8988T (cell line): ENCODE measurements around the gene WNT1.

Source experiments
- DNase-seq: peaks from one replicate; pipeline ENCODE4 v3.0.0; 2011

Gene WNT1

GRCh38 chr12:48965298-48965838 lies 12.8 kb upstream of the WNT1 start:
- peak; percentile 53 for DNase-seq

GRCh38 chr12:48966177-48966895 lies 11.8 kb upstream of the WNT1 start:
- no peak for DNase-seq

GRCh38 chr12:48967991-48968390 lies 10.1 kb upstream of the WNT1 start:
- DNase-seq, result peak; percentile 14

GRCh38 chr12:48968467-48968866 lies 9.7 kb upstream of the WNT1 start:
- peak; percentile 29 for DNase-seq

- DNase-seq, result peak; percentile 39
These were observed 8.9 kb upstream of the WNT1 start for GRCh38 chr12:48969160-48969771.

- peak; percentile 23 for DNase-seq
These were observed 8.1 kb upstream of the WNT1 start for GRCh38 chr12:48969833-48970701.

GRCh38 chr12:48970702-48971334 lies 7.3 kb upstream of the WNT1 start:
- DNase-seq, result peak; percentile 51

- DNase-seq, result peak; percentile 31
These were observed 5.7 kb upstream of the WNT1 start for GRCh38 chr12:48972213-48972951.

GRCh38 chr12:48972952-48973483 lies 5.1 kb upstream of the WNT1 start:
- peak; percentile 18 for DNase-seq

- peak; percentile 23 for DNase-seq
These were observed 4.6 kb upstream of the WNT1 start for GRCh38 chr12:48973531-48973930.

GRCh38 chr12:48973941-48974673 lies 4.0 kb upstream of the WNT1 start:
- DNase-seq, result peak; percentile 82

- DNase-seq, result peak; percentile 94
These were observed 536 bp upstream of the WNT1 start for GRCh38 chr12:48977290-48978281.

GRCh38 chr12:48978741-48979601 lies 849 bp downstream of the WNT1 start:
- no peak for DNase-seq

- DNase-seq, result no peak
These were observed 1.7 kb downstream of the WNT1 start for GRCh38 chr12:48979602-48980388.

- no peak for DNase-seq
These were observed 2.3 kb downstream of the WNT1 start for GRCh38 chr12:48980389-48980952.

GRCh38 chr12:48980953-48981756 lies 3.0 kb downstream of the WNT1 start:
- no peak for DNase-seq

- DNase-seq, result no peak
These were observed 3.6 kb downstream of the WNT1 start for GRCh38 chr12:48981757-48982157.
